ENCODE measurements around the gene ZC3HAV1L.
"Not testable (repeated sequence)": the region's sequence is repeated elsewhere in the genome, so short reads cannot be mapped to it uniquely, and the experiment has no call there.

The ZC3HAV1L gene

DNA sequence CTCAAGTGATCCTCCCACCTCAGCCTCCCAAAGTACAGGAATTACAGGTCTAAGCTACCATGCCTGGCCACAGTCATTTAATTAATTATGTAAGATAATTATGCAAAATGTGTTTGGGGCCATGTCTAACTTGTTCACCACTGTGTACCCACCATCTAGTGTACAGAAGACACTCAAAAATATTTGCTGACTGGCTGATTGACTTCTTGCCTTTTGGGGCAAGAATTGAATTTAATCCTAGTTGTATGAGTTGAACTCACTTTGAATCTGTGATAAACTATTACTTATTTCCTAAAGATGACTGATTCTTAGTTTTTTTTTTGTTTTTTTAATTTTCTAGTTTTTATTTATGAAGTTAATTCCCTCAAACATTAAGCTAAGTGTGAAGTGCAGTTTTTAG is 15.8 kb upstream of the ZC3HAV1L start:
- no peak for DNase-seq

DNA sequence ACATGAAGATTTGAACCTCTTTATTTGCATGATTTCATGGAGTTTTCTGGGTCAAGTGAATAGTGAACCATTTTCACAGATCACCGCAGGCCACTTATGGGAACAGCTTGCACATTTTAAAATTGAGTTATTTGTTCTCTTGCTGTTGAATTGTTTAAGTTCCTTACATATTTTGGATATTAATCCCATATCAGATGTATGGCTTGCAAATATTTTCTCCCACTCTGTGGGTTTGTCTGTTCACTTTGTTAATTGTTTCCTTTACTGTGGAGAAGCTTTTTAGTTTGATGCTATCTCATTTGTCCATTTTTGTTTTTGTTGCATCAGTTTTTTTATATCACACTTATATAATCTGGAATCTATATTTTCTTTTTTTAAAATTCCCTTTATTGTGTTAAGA is 14.1 kb upstream of the ZC3HAV1L start:
- no peak for DNase-seq

DNA sequence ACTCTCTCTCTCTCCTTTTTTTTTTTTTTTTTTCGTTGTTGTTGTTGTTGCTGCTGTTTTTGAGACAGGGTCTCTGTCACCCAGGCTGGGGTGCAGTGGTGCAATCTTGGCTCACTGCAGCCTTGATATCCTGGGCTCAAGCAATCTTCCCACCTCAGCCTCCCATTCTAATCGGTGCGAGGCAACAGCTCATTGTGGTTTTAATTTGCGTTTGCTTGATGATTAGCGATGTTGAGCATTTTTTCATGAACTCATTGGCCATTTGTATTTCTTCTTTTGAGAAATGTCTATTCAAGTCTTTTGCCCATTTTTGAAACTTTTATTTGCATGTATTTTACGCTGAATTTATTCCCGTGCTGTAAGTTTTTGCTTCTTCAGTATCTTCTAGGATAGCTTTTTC is 13.3 kb upstream of the ZC3HAV1L start:
- DNase-seq, result no peak

DNA sequence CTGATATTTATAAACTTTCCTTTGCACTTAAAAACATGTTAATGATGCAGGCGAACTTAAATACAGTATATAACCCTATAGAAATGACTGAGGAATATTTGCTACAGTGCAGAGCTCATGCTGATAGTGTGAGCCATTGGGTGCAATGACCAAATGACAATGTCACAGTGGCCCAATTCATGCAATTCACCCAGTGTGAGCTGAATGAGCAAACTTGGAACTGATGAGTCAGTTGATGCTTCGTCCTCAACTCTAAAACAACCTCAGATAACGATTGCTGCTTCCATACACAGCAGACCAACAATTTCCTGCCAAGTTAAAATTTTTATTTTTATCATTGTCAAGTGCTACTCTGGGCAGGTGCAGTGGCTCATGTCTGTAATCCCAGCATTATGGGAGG is 12.1 kb upstream of the ZC3HAV1L start:
- no peak for DNase-seq

DNA sequence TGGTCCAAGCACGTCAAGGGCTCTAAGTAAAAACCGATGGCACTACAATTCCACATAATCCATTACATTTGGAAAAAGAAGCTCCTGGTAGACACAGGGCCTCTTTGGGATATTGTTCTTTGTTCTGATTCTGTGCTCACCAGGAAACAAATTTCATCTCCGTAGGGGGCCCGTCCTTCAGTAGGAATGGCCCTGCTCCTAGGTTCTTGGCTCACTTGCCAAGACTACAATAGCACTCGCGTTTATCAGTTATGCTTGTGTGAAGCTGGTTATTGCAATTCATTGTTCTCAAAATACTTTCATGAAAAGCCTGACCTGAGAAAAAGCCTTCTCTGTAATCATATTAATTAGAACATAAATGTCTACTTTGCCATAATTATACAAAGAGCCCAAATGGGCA is 10.3 kb upstream of the ZC3HAV1L start:
- DNase-seq, result no peak

DNA sequence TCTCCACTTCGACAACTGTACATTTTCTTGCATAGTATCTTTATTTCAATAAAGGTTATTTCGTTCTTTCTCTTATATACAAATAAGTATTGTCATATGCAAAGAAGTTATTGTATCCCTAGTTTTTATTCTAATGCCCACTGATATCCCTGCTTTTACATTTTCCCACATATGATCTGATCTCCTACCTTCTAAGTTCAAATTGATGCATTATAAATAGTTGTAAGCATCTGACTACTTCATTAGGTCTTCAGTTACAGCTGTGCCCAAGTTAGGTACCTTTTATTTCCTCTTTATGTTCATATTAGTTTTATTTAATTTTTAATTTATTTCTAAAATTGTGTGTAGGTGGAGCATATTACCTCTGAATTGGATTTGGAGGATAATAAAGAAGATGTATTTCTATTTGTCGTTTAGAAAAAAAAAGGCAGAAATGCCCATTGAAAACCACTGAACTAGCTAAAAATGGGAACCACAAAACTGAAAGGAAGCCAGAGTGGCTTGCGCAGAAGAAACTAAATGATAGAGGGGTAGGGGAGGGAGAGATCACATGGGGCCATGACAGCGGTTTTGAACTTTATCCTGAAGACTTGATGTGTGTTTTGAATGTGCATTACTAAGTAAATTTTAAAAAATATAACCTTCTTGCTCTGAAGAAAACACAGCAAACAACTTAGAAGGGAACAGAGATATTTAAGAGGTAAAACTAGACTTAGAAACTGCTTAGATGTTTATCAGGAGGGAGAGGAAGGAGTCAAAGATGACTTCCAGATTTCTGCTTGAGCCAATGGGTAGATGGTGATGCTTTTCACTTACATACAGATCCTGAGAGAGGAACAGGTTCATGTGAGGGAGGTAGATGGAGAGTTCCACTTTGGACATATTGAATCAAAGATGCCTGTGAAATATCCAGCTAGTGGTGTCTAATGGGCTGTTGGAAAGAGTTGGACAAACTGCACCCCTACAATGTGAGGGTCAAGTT is 9.3 kb upstream of the ZC3HAV1L start:
- DNase-seq, result no peak

DNA sequence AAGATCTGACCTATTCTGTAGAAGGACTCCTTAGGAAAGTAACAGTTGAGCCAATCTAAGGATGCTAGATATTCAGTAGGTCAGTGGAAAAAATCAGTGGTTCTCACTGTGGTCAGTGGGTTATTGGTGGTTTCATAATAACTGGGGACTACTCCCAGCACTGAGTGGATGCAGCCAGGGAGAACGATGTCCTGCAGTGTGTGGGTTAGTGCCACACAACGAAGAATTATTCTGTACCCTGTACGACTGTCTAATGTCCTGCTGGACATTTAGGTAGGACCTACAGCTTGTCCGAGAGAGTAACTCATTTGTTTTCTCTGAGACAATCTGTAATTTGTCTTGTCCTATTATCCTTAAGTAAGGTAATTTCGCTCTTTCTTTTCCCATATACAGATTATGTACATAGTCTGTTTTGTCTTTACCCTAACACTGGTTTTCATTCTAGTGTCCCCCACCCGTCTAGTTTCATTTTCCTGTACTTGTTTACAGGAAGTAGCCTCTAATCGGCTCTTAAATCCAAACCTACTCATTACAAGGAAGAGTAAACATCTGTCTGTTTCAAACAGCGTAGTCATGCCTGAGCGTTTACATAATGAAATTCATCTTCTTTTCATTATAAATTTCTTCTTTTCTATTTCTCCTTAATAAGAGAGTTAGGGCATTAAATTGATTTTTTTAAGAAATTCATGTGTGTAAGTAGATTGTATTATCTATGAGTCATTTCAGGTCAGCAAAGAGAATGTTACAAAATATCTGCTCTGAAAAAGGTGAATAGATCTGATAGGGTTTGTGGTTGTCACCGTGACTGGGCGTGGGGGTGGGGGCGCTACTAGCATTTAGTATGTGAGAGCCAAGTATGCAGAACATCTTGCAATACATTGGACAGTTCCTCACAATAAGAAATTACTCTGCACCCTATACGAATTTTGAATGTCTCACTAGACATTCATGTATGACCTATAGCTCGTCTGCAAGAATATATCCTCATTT is 8.3 kb upstream of the ZC3HAV1L start:
- no peak for DNase-seq

DNA sequence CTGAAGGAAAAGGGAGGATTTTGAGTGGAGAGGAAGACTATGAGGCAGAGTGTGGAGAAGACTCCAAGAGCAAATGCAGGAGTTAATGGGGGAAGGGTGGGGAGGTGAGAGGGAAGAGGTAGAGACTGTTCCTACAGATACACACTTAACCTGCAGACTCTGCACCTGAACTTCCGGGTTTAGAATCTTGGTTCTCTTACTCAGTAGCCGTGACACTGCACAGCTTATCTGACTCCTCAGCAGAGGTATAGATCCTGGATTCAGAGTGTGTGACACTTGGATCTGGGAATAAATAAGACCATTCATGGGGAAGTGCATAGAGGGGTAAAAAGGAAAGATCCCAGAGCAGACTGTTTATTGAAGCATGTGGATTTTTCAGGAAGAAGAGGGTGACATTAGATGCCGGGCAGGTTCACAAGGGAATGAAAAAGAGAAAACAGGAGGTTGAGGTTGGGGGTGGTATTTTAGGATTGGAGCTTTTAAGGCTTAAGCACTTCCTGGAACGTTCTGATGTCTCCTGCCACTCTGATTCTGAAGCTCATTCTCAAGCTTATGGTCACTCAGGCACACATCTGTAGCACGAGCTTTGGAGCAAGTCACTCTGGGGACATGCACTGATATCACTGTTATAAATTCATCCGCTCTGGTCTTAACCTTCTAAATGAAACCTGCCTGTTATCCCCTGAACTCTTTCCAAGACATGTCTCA is 5.7 kb upstream of the ZC3HAV1L start:
- DNase-seq, result no peak

DNA sequence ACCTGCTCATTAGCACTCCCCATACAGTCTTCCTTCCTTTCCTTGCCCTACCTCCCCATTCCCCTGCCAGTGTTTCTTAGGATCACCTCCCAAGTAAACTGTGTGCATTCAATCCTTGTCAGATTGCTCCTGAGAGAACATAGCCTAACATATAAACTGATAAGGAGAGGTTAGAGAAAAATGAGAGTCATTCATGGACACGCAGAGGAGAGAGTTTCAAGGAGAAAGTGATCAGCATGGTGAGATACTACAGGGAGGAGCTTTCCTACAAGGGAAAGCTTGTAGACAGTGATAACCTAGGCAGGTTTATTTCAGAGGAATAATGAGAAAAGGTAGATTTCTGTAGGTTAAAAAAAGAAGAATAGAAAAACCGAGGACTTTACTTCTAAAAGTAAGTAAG is 2.8 kb upstream of the ZC3HAV1L start:
- DNase-seq, result no peak

DNA sequence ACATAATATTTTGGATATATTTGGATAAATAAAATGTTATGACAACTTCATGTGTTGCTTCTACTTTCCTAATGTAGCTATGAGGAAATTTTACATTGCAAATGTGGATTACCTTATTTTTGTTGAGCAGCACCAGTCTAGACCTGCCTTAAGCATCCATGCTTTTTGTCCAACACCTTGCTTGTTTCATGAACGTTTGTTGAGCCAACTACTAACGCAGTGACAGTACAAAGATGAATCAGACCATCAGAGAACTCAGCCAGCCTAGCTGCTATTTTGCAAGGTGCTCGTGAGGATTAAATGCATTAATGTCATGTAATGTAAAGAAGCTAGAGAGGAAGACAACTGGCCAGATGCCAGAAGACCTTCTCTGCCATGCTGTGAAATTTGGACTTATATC is 1.1 kb upstream of the ZC3HAV1L start:
- no peak for DNase-seq

DNA sequence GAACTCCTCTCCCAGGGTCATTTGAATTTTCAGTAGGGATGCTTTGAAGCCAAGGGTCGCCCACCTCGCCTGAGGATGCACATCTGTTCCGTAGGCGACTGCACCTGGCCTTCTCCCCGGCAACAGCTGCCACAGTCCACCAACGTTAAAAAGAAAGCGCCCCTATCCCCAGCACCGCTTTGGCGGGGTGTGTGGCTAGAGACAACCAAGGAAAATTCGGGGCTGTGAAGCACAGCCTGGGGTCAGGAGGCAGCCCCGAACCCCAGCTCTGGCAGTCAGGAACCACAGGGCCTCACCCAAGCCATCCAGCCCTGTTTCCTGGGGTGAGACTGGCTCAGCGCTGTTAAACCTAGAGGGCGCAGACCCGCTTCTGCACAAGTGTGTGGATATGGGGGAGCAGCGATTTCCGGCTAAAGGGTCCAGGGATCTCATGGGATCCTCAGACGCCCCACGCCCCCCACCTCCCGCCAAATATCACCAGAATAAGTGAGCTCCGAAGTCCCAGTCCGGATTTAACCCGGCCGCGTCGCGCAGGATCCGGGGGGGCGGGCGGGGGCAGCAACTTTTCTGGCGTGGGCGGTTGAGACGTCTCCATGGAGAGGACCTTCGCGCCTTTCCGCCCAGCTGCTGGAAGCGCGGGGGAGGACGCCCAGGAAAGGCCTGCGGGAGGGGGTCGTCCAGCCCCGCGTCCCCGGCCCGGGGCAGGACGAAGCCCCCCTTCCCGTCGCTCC is 822 bp downstream of the ZC3HAV1L start:
- no peak for DNase-seq

DNA sequence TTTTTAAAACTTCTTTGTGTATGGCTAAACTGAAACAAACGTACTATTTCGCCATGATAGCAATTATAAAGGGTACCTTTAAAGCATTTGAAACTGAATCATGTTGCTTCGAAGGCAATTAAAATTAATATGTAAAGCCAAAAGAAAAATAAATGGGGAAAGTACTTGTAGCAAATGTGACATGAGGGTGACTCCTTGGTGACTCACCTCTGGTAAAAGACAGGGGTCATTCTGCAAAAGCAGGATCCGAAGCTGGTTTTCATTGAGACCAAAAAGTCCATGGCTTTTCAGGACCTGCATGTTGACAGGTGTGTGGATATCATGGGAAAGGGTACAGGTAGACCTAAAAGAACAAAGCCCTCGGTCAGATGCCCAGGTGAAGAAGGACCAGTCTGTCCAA is 1.5 kb downstream of the ZC3HAV1L start:
- DNase-seq, result no peak

DNA sequence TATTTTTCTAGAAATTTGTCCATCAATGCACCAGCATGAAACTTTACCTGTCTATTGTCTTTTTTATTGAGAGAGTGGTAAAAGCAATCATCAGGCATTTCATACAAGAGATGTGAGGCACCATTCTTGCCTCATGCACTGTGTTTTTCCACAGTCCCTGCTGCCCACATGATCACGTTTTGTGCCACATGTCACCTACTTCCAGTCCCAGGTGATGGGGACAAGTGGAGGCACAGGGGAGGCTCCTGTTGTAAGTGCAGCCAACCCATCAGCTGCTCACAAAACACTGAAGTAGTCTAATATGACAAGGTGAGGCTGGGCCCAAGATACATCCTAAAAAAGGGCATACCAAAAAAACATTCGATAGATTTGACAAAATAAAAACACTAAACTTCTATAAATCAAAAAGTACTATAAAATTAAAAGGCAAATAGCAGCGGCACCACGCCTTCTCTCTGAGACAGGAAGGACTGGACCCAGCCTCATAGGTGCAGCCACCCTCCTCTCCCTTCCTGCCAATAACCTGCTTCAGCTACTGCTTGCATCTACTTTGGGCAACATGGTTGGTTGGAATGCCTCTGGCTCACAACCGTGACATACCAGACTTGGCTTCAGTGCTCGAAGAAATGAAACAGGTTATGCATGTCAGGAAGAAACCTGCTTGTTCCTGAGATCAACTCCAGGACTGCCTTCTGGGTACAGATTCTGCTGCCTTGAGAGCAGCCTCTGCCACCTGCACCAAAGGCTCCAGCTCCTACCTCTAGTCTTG is 2.3 kb downstream of the ZC3HAV1L start:
- DNase-seq, result no peak

DNA sequence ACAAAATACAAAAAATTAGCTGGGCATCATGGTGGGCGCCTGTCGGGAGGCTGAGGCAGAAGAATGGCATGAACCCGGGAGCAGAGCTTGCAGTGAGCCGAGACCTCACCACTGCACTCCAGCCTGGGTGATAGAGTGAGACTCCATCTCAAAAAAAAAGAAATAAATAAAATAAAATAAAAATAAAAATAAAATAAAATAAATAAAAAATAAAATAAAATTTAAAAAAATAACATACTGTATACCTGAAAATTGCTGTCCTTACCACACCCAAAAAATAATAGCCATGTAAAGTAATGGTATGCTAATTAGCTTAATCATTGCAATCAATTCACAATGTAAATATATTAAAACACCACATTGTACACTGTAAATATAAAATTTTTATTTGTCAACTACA is 3.4 kb downstream of the ZC3HAV1L start:
- DNase-seq, result no peak

DNA sequence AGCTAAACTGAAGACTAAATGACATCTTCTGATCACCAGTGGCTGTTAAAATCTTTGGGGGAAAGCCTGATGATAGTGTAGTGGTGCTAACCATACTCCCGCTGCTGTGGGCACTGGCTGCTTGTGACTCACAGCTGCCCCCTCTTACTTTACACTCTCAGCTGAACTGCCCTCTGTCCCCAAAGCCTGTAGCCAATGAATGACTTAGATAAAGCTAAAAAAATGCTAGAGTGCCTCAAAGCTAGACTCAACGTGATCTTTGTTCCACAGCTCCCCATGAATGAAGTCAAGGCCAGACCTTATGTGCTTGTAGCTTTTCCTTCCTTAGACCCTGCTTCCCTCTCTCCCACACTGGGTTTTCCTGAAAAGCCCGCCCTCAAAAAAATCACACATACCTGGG is 6.5 kb downstream of the ZC3HAV1L start:
- DNase-seq, result no peak

DNA sequence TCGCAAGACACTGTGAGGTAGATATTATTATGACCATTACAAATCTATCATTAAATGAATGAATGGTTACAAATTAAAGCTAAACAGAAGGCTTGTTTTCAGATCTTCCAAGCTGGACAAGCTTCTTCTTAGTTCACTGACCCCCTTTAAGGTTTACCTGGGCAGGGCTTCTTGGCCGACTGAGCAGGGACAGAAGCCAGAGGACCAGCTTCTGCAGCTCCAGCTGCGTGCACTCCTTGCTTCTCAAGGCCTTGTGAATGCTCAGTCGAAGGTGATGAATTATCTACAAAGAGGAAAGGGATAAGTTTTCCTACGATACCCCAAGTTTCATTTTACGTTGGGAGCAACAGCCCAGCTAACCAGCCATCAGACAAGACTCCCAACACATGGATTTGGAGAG is 9.3 kb downstream of the ZC3HAV1L start:
- no peak for DNase-seq

DNA sequence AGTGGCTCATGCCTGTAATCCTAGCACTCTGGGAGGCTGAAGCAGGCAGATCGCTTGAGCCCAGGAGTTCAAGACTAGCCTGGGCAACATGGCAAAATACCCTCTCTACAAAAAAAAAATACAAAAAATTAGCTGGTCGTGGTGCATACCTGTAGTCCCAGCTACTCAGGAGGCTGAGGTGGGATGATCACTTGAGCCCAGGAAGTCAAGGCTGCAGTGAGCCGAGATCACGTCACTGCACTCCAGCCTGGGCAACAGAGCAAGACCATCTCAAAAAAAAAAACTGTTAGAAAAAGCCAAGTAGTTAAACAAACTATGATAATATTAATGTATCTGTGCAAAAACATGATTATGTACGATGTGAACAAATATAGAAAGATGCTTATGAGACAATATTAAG is 10.0 kb downstream of the ZC3HAV1L start:
- DNase-seq, result not testable (repeated sequence)

DNA sequence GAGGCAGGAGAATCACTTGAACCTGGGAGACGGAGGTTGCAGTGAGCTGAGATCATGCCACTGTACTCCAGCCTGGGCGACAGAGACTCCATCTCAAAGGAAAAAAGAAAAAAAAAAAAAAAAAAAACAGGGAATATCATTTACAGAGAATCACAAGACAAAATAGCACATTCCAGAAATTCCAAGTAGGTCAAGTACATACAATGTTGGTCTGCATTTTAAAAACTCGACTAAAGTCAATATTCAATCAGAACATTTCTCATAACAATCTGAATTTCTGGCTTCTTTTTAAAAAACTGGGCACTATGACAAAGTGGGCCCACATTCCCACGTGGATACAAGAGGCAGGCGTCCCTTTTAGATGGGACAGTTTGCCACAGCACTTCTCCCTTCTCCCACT is 12.8 kb downstream of the ZC3HAV1L start:
- no peak for DNase-seq

DNA sequence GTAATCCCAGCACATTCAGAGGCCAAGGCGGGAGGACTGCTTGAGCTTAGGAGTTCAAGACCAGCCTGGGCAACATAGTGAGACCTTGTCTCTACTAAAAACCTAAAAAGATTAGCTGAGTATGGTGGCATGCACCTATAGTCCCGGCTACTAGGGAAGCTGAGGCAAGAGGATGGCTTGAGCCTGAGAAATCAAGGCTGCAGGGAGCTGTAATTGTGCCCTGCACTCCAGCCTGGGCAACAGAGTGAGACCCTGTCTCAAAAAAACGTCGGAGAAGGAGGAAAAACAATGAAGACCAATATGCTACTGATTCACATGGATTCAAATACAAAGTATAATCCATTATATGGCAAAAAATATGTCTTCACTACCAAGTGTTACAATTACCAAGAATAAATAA is 13.6 kb downstream of the ZC3HAV1L start:
- no peak for DNase-seq

DNA sequence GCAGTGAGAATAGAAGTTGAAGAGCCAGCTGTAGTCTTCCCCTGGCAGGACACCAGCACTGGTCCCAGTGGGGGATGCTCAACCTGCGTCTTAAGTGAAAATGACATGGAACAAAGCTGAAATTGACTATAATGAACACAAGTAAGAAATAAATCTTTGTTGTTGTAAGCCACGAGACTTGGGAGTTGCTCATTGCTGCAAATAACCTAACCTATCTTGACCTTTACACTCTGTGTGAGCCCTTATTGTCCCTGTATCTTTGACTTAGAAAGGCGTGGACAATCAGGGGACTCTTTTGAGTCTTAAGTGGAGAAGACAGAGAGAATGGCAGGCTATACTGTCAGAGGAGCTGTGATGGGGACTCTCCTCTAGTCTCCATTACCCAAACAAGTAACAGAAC is 16.9 kb downstream of the ZC3HAV1L start:
- DNase-seq, result no peak

DNA sequence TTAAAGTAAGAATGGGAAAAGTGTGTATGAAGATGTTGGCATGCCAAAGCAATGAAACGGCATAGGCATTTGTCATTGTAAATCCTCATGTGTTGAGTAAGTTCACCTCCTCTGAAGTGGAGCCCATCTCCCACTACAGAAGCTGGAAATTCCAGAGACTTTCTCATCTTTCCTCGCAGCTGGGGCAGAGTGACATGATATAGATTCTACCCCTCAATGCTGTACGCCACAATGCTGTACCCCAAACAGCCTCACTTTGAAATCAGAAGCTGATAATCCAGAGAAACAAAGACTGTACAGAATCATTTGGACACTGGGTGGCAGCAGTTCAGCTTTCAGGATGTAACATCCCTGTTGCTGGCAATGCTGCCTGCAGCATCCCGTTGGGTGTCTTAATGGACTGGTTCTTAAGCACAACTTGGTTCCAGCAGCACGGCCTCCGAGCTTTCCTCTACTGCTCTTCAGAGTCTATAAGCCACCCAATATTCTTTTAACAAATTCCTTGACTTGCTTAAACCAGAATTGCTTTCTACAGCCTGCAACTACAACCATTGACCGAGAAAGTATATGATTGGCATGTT is 18.8 kb downstream of the ZC3HAV1L start:
- DNase-seq, result no peak
